GM18505 (cell line): ENCODE measurements around the gene SMIM41.

Source experiments
- ATAC-seq: cut with Tn5 transposase; IDR thresholded peaks from one replicate; pipeline ENCODE4 v1.9.1; 2021; ENCODE audit not compliant: unreplicated experiment
- POLR2A ChIP-seq: IDR thresholded peaks from 4 replicates; pipeline ENCODE4 v1.6.1; 2011; ENCODE audit warnings: borderline replicate concordance; ENCODE audit not compliant: insufficient read depth, insufficient read length; ENCODE audit errors: extremely low read depth

The SMIM41 gene

DNA sequence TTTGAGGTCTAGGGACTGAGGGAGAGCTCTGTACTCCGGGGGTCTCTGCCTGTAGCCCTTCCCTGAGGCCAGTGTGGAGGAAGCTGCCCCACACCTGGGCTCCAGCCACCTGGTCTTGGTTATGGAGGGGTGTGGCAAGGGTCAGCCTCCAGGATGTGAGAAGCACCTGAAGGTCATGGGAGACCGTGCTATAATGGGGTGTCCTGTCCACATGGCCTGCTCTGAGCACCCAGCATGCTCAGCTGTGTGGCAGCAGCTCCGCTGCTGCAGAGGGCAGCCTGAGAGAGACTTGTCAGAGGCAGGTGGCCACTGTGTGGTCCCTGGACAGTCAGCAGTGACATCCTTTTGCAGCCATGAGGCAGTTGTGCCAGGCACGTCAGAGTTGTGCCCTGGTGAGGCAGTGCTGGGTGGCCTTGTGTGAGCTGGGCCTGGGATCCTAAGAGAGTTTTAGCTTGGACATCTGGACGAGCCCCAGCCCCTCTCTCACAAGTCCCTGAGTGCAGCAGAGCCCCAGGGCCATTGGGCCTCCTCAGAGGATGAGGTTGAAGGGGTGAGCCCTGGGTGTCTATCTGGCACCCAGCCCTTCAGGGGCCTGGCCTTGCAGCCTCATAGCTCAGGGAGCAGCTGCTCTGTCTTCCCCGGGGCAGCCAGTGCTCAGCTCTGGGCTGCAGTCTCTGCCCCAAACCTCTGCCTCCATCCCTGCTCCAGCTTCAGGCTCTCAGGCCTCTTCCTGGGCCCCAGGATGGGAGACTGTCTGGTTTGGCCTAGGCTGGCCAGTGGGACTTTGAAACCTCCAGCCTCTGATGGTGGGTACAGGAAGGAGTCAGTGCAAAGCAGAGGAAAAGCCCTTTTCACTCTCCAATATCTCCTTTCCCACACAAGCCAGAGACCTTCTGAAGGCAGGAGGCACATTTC, 17.1 kb upstream of the SMIM41 start:
- no peak for TF ChIP-seq POLR2A
- no peak for ATAC-seq

DNA sequence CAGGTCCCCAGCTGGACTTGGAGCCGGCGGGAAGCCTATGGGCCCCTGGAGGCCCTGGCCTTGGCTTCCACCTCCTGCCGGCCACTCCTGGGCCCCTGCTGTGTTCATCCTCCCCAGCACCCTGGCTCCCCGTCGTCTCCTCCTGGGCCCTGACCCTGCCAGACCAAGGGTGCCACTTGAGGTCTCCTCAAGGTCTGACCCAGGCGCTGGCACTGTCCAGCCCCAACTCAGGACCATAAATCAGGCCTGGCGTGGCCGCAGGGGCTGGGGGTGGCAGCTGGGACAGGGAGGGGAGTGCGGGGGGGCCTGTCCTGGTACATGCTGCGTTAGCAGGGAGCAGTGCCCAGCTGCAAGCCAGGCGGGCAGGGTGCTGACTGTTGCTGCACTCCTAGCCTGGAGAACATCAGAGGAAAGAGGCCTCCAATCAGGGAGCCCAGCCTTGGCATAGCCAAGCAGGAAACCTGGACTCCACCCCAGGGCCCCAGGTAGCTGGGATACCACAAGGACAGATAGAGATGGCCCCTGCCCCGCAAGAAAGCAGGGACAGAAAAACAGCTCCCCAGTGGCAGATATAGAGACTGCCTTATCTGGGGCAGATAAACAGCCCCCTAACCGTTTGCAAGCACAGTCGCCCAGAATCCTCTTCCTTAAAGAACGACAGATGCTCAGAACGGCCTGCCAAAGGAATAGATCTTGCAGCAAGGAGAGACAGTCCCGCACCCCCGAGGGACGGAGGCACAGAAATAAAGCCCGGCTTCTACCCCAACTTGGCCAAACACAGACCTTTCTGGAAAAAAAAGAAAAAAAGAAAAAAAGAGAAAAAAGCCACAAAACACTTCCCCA, 16.2 kb upstream of the SMIM41 start:
- no peak for ATAC-seq
- TF ChIP-seq POLR2A, result no peak

DNA sequence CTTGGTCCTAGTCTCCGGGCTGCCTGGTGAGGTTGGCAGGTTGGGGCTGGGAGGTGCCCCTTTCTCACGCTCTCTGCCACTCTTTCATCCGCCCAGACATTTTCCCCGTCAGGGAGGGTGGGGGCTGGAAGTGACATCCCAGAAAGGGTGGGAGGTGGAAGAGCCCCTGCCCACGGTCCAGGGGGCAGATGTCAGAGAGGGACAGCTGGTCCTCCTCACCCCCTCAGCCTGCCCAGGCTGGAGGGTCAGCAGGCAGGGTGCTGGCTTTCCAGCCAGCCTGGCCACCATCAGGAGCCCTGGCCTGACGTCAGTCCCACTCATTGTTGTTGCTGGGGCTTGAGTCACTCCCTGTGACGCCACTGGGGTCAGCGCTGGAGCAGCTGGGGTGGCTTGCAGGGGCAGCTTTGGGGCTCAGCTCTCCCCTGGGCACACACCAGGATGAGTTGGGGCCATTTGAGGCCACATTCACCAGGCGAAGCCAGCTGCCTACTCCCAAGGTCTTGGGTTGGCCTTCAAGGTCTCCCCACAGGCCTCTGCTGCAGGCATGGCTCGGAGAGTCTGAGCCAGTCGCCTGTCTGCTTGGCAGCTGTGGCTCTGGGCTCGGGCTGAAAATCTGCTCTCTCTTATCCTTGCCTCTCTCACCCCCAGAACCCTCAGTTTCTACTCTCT, 15.4 kb upstream of the SMIM41 start:
- ATAC-seq, result no peak
- no peak for TF ChIP-seq POLR2A

DNA sequence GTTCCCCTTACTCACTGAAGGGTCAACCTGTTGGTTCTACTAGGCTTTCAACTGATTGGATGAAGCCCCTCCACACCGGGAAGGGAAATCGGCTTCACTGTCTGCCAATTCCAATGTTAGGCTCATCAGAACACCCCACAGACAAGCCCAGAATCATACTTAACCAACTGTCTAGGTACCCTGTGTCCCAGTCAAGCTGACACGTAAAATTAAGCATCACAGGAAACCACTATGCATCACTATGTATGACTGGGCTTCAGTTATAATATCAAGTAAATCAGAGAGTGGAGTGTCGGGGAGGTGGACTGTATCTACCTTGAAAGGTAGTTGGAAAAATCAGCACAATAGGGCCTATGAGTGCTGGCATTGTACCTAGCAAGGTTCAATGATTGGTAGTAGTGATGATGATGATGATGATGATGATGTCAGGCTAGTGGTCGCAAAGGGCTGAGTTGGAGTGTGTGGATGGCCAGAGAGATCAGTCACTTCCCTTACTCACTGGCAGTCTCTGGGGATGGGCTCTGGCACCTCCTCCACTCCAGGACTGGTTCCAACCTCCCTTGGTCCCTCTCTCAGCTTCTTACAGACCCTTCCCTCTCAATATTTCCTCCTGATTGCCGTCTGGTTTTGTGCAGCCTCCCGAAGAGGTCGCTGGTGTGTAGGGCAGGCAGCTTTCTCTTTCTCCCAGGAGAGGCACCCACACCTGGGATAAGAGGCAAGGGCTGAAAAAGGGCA, 13.0 kb upstream of the SMIM41 start:
- ATAC-seq, result no peak
- TF ChIP-seq POLR2A, result no peak

DNA sequence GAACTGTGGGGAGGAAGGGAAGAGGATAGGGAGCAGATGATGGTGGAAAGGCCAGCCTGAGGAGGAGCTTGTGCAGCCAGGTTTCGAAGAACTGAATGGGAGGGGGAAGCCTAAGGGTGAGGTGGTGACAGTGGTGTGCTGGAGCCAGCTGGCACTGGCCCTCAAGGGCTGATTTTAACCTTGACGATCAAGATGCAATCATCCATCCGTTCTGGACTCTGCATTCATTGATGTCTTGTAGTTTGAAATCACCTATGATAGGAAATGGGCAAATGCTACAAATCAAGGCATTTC, 12.5 kb upstream of the SMIM41 start:
- TF ChIP-seq POLR2A, result no peak
- no peak for ATAC-seq

DNA sequence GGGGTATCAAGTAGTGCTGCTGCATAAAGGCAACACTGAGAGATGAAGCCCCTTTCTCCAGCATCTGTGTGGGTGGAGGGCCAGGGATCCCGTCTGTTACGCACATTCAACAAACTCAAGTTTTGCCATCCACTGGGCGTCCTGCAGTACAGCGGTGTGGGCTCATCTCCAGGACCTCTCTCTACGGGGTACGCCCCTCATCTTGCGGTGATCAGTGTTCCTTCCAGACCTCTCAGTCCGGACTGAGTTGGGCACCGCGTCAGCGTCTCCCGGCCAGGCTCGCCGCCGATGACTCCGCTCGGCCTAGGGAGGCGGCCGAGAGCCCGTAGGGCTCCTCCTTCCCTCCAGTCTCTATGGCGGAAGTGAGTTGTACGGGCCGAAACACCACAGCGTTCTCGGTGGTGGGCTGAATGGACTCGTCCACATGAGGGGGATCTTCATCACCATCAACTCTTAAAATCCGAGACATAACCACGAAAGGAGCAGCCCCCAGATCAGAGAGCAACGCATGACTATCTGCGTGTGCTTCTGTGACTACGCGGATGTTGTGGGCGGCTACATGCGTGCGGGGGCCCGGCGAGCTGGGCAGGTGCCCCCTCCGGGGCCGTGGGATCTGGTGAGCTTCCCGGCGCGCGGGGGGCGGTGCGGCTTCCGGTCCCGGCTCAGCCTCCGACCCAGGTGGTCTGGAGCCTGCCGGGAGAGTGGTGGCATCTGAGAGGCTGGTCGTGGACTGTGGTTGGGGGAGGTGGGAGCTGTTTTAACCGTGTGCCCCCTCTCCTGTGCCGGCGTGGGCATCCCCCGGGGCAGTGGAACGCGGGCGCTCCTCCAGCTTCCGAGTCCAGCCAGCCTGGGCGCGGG, 9.9 kb upstream of the SMIM41 start, which contains the start of gene ATG101:
ATG101 (plus strand) TSS at position 652 of the 858 bp plus-strand sequence. CDS start 3,673 bp downstream, outside the sequence.
- ATAC-seq, result peak; percentile 92
- TF ChIP-seq POLR2A, result peak; percentile 86

DNA sequence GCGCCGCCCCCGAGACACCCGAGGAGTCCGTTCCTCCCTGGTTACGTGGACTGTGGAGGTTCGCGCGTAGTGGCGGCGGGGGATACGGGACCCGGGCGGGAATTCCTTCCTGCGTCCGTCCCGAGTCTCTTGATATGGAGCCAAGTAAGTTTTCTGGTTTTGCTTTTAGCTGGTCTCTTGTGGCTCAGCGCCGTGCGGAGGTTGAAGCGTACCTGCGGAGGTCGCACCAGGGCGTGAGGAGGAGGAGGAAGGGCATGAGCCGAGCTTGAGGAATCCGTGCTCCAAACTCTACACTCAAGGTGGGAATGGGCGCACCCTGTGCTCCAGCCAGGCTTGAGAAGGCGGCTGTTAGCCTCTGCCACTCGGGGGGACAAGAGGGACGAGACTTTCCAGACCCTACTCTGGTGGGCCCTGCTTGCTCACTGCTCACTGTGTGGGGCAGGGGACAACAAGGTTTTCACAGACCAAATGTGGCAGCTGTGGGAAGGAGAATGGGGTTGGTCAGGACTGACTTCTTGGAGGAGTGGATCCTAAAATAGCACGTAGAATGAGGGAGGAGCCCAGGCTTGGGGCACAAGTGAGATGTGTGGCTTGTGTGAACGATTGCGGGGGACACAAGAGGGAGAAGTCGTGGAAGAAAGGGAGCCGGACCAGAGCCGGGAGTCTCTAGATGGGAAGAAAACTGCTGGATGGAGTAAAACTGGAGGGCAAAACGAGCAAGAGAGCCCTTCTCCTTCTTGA, 9.1 kb upstream of the SMIM41 start:
- TF ChIP-seq POLR2A, result no peak
- peak; percentile 4 for ATAC-seq

DNA sequence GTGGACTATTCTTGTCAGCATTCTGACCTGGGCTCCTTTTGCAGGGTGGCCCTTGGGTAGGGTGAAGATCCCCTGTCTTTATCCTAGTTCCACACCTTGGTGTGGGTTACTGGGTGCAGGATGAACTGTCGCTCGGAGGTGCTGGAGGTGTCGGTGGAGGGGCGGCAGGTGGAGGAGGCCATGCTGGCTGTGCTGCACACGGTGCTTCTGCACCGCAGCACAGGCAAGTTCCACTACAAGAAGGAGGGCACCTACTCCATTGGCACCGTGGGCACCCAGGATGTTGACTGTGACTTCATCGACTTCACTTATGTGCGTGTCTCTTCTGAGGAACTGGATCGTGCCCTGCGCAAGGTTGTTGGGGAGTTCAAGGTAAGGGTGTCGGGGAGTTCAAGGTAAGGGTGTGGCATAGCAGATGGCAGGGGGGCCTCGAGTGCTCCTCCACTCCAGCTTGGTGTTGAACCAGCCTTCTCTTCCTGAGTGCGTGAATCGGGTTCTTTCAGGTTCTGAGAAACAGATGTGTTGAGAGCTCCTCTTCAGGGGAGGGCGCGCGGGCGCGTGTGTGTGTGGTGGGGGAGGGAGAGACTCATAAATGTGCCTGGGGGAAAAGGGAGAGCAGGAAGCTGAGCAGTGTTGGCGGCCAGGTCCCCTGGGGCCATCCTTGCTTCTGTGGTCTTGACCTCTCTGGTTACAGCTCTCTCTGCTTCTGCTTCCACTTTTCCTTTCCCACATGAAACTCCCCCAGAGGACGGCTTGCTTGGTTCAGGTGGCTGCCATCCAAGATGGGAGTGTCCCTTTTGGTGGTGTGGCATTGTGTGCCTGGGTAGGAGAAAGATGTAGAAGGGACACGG, 5.7 kb upstream of the SMIM41 start:
- no peak for ATAC-seq
- no peak for TF ChIP-seq POLR2A

DNA sequence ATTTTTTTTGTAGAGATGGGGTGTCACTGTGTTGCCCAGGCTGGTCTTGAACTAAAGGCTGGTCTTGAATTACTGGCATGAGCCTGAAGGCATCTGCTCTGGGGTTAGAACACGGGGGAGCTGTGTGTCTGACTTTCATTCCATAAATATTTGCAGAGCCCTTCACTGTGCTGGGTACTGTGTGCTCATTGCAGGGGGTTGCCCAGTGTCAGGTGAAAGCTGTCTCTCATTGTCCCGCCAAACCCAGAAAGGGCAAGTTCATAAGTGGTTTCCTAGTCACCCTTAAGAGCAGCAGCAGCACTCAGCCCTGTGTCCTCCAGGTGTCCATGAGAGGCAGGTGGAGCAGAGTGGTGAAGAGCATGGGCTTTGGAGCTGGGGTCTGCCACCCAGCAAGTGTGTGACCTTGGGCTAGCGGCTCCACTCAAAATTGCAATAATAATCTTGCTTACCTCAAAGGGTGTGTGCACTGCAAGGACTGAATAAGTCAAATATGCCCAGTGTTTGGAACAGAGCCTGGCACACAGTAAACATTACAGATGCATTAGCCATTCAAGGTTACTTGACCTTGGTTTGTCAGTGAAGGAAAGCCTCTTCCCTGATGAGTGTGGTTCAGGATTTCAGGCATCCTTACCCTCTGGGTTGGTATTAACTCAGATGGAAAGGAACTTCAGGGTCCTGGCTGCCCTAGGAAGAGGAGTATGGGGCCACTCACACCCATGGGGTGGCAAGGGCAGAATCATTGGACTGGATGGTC, 4.4 kb upstream of the SMIM41 start:
- no peak for ATAC-seq

DNA sequence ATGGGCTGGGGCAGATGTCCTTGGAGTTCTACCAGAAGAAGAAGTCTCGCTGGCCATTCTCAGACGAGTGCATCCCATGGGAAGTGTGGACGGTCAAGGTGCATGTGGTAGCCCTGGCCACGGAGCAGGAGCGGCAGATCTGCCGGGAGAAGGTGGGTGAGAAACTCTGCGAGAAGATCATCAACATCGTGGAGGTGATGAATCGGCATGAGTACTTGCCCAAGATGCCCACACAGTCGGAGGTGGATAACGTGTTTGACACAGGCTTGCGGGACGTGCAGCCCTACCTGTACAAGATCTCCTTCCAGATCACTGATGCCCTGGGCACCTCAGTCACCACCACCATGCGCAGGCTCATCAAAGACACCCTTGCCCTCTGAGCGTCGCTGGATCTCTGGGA, 2.7 kb upstream of the SMIM41 start:
- TF ChIP-seq POLR2A, result no peak
- ATAC-seq, result no peak

More for the DNA sequence above, 4.4 kb upstream of the SMIM41 start:
- TF ChIP-seq POLR2A, result no peak

DNA sequence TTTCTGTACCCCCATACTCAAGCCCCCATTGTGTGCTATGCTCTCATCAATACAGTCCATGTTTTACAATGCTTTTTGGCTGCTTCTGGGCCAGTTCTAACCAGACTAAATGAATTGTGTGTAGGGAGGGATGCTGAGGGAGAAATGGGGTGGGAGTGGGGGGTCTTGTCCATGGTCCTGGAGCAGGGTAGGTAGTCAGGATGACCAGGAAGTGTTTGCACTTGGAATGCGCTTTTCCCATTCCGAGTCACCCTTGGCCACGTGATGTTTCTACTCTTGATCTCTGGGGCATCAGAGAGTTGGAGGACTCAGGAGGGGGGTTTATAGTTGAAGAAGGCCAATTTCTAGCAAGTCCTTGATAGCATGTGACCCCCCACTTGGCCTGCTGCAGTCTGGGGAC, 1.2 kb upstream of the SMIM41 start:
- TF ChIP-seq POLR2A, result no peak
- ATAC-seq, result no peak
